NT2/D1 (cell line): Measurements from ENCODE around the gene WNT2B.

Experiments
- SUZ12 ChIP-seq: IDR thresholded peaks from 2 replicates; pipeline ENCODE4 v1.6.1; 2011; ENCODE audit not compliant: insufficient read length, insufficient read depth; ENCODE audit errors: extremely low read depth
- YY1 ChIP-seq: IDR thresholded peaks from 2 replicates; pipeline ENCODE4 v1.6.1; 2011; ENCODE audit not compliant: insufficient read length, insufficient read depth
- ZNF274 ChIP-seq: IDR thresholded peaks from 2 replicates; pipeline ENCODE4 v1.6.1; 2011; ENCODE audit warnings: mild to moderate bottlenecking, low read depth, low read length

- TF ChIP-seq YY1 (no peak), ZNF274 (no peak), SUZ12 (no peak)
These were observed 16.2 kb downstream of the WNT2B start for GRCh38 chr1:112524986-112525385.
